Activated effector memory CD4-positive, alpha-beta T cell treated with Interleukin-2 at 50 U/mL for 16 hours (primary cell): ENCODE data around the gene PHOSPHO2.

Experiments used
- DNase-seq: peaks from one replicate; pipeline ENCODE4 v3.0.0-alpha.2; 2020

The PHOSPHO2 gene

GRCh38 chr2:169694113-169694893 lies at the start of gene PHOSPHO2, which contains the start of gene CFAP210:
Gene PHOSPHO2 (plus strand): TSS chr2:169694469. CDS start chr2:169700972, 6,503 bp downstream.
Gene CFAP210 (minus strand): TSS chr2:169694405. CDS start chr2:169694327, 78 bp downstream.
- peak; percentile 96 for DNase-seq

- no peak for DNase-seq
Measured at GRCh38 chr2:169647496-169647895, 46.8 kb upstream of the PHOSPHO2 start.

- DNase-seq = no peak
Measured at GRCh38 chr2:169649278-169649677, 45.0 kb upstream of the PHOSPHO2 start.

GRCh38 chr2:169653636-169654035 lies 40.6 kb upstream of the PHOSPHO2 start:
- DNase-seq = no peak

- DNase-seq = no peak
Measured at GRCh38 chr2:169656164-169656563, 38.1 kb upstream of the PHOSPHO2 start.

- no peak for DNase-seq
Measured at GRCh38 chr2:169658877-169659276, 35.4 kb upstream of the PHOSPHO2 start.

- DNase-seq = no peak
Measured at GRCh38 chr2:169659320-169659719, 34.9 kb upstream of the PHOSPHO2 start.

- no peak for DNase-seq
Measured at GRCh38 chr2:169661265-169661664, 33.0 kb upstream of the PHOSPHO2 start.

GRCh38 chr2:169662744-169663143 lies 31.5 kb upstream of the PHOSPHO2 start:
- DNase-seq = no peak

GRCh38 chr2:169663247-169663646 lies 31.0 kb upstream of the PHOSPHO2 start:
- DNase-seq = no peak

GRCh38 chr2:169664600-169664977 lies 29.7 kb upstream of the PHOSPHO2 start:
- DNase-seq = no peak

- DNase-seq = no peak
Measured at GRCh38 chr2:169664978-169665930, 29.0 kb upstream of the PHOSPHO2 start.

- DNase-seq = no peak
Measured at GRCh38 chr2:169667583-169667982, 26.7 kb upstream of the PHOSPHO2 start.

- DNase-seq = no peak
Measured at GRCh38 chr2:169670215-169670651, 24.0 kb upstream of the PHOSPHO2 start.

GRCh38 chr2:169670937-169671336 lies 23.3 kb upstream of the PHOSPHO2 start:
- no peak for DNase-seq

GRCh38 chr2:169672406-169672805 lies 21.9 kb upstream of the PHOSPHO2 start:
- no peak for DNase-seq

GRCh38 chr2:169673106-169673505 lies 21.2 kb upstream of the PHOSPHO2 start:
- no peak for DNase-seq

- DNase-seq = no peak
Measured at GRCh38 chr2:169673921-169674320, 20.3 kb upstream of the PHOSPHO2 start.

- DNase-seq = no peak
Measured at GRCh38 chr2:169676357-169676756, 17.9 kb upstream of the PHOSPHO2 start.

GRCh38 chr2:169676850-169677249 lies 17.4 kb upstream of the PHOSPHO2 start:
- no peak for DNase-seq

GRCh38 chr2:169683054-169683424 lies 11.2 kb upstream of the PHOSPHO2 start:
- no peak for DNase-seq

- no peak for DNase-seq
Measured at GRCh38 chr2:169683425-169684134, 10.7 kb upstream of the PHOSPHO2 start.

- DNase-seq = no peak
Measured at GRCh38 chr2:169684135-169684565, 10.1 kb upstream of the PHOSPHO2 start.
